IMR-90 (cell line): Measurements from ENCODE around the gene CDC73.

Experiments
- CEBPB ChIP-seq: IDR thresholded peaks from 2 replicates; pipeline ENCODE4 v1.6.1; 2012; ENCODE audit warnings: low read depth, low read length, improper control_type of control experiment
- CHD1 ChIP-seq: IDR thresholded peaks from 2 replicates; pipeline ENCODE4 v1.6.1; 2012; ENCODE audit warnings: low read depth, low read length, improper control_type of control experiment
- MAFK ChIP-seq: IDR thresholded peaks from 2 replicates; pipeline ENCODE4 v1.6.1; 2012; ENCODE audit warnings: low read depth, low read length, improper control_type of control experiment
- MXI1 ChIP-seq: IDR thresholded peaks from 2 replicates; pipeline ENCODE4 v1.6.1; 2012; ENCODE audit warnings: low read depth, mild to moderate bottlenecking, low read length, moderate library complexity, borderline replicate concordance
- POLR2A ChIP-seq: IDR thresholded peaks from 2 replicates; pipeline ENCODE4 v1.6.1; 2012; ENCODE audit warnings: mild to moderate bottlenecking, low read depth, low read length
- RAD21 ChIP-seq: IDR thresholded peaks from 2 replicates; pipeline ENCODE4 v1.6.1; 2012; ENCODE audit warnings: low read length, improper control_type of control experiment
- RCOR1 ChIP-seq: IDR thresholded peaks from 2 replicates; pipeline ENCODE4 v1.6.1; 2012; ENCODE audit warnings: mild to moderate bottlenecking, low read length, improper control_type of control experiment; ENCODE audit not compliant: insufficient replicate concordance
- SMC3 ChIP-seq: fragments of 150-350 bp; IDR thresholded peaks from 2 replicates; pipeline ENCODE4 v1.6.1; 2016; ENCODE audit warnings: low read depth, mild to moderate bottlenecking, antibody characterized with exemption, low read length, moderate library complexity
- TF ChIP-seq, protein P1 (sequence below): fragments of 150-350 bp; IDR thresholded peaks from 2 replicates; pipeline ENCODE4 v1.6.1; 2017; ENCODE audit warnings: mild to moderate bottlenecking, antibody characterized with exemption, low read length, low read depth
- TF ChIP-seq, protein P2 (sequence below): conservative IDR thresholded peaks from 2 replicates; pipeline ENCODE4 v1.5.1; 2012; ENCODE audit warnings: mild to moderate bottlenecking, low read depth, low read length, improper control_type of control experiment
- TF ChIP-seq, protein P3 (sequence below): fragments of 150-350 bp; IDR thresholded peaks from 2 replicates; pipeline ENCODE4 v1.6.1; 2016; ENCODE audit warnings: low read depth, mild to moderate bottlenecking, low read length, moderate library complexity, borderline replicate concordance

DNA sequence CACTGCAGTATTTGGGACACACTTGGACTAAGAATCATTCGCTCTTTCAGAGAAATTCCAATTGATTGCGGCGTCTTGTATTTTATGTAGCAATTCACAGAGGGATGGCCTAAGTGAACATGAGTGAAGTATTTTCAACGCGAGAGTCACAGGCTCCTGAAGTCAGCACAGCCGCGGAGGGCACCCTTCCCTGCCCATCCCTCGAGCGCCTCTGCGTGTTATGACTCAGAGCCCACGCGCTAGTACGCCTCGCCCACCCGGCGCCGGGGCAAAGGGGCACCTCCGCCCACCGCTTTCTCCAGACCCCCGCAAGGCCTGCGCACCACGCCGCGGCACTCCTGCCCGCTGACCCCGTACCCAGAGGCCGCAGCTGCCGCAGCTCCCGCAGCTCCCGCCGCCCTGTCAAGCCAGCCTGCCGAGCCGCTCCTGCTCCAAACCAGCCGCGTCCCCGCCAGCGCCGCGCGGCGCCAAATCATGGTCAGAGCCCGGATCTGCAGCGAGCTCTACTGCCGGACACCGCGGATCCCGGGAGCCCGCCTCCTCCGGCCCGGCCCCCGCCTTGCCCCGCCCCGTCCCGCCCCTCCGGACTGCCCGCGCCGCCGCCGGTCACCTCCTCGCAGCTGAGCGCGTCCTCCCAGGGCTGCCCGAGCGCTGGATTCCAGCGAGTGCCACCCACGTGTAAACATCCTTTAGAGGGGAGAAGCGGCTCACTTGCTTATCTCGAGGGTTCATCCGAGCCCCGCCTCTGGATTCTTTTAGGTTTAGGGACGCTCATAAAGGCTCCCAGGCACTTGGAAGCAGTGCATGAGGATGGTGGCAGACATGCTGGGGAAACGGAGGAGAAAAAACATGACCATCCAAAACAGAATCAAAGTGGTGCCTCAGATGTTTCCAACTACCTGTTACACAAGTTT, 16.7 kb upstream of the CDC73 start, which contains the start of gene GLRX2:
- TF ChIP-seq POLR2A, result peak; percentile 85
- peak; percentile 48 for TF ChIP-seq RAD21
- TF ChIP-seq, protein P1, sequence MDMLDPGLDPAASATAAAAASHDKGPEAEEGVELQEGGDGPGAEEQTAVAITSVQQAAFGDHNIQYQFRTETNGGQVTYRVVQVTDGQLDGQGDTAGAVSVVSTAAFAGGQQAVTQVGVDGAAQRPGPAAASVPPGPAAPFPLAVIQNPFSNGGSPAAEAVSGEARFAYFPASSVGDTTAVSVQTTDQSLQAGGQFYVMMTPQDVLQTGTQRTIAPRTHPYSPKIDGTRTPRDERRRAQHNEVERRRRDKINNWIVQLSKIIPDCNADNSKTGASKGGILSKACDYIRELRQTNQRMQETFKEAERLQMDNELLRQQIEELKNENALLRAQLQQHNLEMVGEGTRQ, result no peak
- TF ChIP-seq, protein P2, sequence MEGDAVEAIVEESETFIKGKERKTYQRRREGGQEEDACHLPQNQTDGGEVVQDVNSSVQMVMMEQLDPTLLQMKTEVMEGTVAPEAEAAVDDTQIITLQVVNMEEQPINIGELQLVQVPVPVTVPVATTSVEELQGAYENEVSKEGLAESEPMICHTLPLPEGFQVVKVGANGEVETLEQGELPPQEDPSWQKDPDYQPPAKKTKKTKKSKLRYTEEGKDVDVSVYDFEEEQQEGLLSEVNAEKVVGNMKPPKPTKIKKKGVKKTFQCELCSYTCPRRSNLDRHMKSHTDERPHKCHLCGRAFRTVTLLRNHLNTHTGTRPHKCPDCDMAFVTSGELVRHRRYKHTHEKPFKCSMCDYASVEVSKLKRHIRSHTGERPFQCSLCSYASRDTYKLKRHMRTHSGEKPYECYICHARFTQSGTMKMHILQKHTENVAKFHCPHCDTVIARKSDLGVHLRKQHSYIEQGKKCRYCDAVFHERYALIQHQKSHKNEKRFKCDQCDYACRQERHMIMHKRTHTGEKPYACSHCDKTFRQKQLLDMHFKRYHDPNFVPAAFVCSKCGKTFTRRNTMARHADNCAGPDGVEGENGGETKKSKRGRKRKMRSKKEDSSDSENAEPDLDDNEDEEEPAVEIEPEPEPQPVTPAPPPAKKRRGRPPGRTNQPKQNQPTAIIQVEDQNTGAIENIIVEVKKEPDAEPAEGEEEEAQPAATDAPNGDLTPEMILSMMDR, result 0 out of 2 replicates have a peak, but pooled peaks have one; percentile 8
- peak; percentile 31; the same call in 1 of the 2 replicates for TF ChIP-seq SMC3
- TF ChIP-seq, protein P3, sequence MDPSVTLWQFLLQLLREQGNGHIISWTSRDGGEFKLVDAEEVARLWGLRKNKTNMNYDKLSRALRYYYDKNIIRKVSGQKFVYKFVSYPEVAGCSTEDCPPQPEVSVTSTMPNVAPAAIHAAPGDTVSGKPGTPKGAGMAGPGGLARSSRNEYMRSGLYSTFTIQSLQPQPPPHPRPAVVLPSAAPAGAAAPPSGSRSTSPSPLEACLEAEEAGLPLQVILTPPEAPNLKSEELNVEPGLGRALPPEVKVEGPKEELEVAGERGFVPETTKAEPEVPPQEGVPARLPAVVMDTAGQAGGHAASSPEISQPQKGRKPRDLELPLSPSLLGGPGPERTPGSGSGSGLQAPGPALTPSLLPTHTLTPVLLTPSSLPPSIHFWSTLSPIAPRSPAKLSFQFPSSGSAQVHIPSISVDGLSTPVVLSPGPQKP, result no peak
- peak; percentile 90 for TF ChIP-seq CEBPB
- peak; percentile 65; the same call in 1 of the 2 replicates for TF ChIP-seq MXI1
- no peak for TF ChIP-seq RCOR1
- TF ChIP-seq MAFK, result no peak
- no peak for TF ChIP-seq CHD1
